GM19467 (cell line): ENCODE results near the gene ELL.
"Not testable (repeated sequence)": the region's sequence is repeated elsewhere in the genome, so short reads cannot be mapped to it uniquely, and the experiment has no call there.

Source experiments
- ATAC-seq: cut with Tn5 transposase; IDR thresholded peaks from one replicate; pipeline ENCODE4 v1.9.1; 2021; ENCODE audit warnings: mild to moderate bottlenecking, moderate library complexity; ENCODE audit not compliant: unreplicated experiment

Gene ELL

DNA sequence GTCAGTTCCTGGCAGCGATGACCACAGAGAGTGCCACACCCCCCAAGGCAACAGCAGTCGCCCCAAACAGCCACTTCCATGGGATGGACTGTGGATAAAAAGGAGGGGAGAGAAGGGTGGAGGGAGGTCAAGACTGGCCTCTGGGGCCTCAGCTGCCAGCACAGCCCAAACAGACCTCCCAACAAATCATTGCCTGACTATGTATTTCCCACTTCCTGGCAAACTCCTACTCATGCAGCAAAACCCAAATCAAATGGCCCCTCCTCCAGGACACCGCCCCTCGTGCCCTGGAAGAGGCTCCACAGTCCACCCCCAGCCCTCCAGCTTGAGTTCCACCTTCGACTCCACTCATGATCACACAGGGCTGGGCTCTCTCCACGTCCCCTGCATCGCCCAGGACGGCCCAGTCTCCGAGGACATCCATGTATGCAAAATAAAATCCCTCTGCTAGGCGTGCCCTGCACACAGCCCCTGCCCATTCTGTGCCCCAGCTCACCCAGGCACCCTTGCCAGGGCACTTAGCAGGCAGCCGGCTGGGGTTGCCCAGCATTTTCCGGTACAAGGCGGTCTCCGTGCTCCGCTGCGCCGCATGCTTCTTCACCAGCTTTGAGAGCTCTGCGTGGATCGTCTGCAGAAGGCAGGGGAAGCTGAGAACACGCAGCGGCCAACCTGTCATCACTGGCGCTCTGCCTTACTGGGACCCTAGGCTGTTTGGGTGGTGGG, 10.5 kb upstream of the ELL start:
- no peak for ATAC-seq

DNA sequence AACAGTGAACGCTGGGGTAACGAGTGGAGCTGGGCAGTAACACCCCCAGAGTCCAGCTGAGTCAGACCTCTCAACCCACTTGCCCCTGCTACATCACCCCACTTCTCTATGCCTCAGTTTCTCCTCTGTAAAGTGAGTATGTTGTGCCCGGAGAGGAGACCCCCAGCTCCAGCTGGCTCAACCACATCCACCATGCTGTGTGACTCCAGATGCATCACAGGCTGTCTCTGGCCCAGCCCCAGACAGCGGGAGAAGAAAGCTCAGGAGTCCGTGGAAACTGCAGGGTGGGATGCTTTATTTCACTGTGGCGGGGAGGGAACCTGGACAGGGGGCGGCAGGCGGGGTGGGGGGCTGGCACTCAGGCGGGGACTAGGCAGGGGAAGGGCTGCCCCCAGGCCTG, 9.6 kb upstream of the ELL start:
- ATAC-seq: no peak

DNA sequence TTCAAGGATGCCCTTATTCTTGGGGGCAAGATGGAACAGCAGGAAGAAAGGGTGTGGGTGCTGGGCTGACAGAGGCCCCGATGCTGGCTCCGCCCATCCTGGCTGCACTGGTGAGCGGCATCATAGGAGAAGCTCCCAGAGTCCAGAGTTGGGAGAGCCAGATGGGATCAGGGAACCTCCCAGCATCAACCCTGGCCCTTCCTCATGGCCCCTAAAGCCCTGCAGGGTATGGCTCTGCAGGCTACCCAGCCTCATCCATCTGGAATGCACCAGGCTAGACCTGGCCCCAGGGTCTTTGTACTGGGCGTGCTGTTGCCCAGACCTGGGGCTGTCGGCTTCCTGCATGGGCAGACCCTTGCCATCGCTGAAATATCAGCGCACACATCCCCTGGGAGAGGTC, 7.9 kb upstream of the ELL start:
- no peak for ATAC-seq

DNA sequence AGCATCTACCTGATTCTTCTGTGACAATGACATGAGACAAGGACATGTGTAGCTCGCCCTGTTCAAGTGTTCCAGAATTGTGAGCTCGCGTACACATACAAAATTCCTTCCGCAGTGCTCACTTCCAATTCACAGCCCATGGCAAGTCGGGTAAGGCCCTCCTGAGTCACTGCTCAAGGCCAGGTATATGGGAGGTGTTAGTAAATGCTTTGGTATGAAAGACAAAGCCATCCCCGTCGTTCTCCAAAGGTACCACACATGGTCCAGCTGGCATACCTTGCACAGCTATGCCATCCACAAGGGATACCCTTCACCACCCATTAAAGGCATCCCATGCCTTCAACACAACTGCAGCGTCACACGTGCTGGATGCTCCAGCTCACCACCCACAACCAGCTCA, 4.4 kb upstream of the ELL start:
- ATAC-seq: no peak

DNA sequence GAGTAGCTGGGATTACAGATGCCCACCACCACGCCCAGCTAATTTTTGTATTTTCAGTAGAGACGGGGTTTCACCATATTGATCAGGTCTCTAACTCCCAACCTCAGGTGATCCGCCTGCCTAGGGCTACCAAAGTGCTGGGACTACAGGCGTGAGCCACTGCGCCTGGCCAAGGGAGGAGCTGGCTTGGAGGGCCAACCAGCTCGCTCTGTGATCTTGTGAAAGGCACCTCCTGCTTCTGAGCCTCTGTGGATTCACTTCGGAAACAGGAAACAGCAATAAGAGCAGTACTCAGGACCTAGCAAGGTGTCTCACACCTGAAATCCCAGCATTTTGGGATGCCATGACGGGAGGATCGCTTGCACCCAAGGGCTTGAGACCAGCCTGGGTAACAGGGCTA, 2.0 kb upstream of the ELL start:
- no peak for ATAC-seq

DNA sequence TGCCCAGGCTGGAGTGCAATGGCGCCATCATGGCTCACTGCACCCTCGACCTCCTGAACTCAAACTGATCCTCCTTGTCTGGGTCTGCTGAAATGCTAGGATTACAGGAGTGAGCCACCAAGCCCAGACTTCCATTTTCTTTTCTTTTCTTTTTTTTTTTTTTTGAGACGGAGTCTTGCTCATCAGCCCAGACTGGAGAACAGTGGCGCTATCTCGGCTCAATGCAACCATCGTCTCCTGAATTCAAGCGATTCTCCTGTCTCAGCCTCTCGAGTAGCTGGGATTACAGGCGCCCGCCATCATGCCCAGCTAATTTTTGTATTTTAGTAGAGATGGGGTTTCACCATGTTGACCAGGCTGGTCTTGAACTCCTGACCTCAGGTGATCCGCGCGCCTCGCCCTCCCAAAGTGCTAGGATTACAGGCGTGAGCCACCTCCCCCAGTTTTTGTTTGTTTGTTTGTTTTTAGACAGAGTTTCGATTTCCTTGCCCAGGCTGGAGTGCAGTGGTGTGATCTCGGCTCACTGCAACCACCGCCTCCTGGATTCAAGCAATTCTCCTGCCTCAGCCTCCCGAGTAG, 1.1 kb upstream of the ELL start:
- ATAC-seq: not testable (repeated sequence)

DNA sequence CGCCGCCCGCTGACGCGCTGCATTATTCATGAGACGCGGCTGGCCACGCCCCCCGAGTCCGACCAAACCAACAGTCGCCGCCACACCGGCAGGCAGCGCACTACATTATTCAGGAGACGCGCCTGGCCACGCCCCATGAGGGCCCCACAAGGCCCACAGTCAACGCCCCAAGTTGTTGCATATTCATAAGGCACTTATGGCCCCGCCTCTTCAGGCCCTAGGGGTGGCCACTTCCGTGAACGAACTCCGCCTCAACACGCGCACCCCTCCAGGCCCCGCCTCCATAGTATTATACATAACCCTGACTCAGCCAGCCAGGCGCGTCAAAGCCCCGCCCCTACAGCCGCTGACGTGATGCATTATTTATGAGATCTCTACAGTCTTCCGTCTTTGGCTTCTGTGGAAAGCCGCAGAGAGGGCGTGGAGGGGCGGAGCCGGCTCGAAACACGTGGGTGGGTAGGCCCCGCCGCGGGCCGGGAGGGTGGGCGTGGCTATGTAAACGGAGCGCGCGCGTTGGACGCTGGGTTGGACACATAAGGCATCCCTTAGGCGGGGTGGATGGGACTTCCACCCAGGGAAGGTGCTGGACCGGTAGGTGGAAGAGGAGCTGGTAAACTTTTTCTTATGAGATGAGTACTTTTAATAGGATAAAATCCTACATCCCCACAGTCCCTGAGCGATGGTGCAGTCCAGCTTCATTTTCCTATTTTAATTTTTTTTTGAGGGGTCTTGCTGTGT, 423 bp upstream of the ELL start:
- ATAC-seq: peak; percentile 81

DNA sequence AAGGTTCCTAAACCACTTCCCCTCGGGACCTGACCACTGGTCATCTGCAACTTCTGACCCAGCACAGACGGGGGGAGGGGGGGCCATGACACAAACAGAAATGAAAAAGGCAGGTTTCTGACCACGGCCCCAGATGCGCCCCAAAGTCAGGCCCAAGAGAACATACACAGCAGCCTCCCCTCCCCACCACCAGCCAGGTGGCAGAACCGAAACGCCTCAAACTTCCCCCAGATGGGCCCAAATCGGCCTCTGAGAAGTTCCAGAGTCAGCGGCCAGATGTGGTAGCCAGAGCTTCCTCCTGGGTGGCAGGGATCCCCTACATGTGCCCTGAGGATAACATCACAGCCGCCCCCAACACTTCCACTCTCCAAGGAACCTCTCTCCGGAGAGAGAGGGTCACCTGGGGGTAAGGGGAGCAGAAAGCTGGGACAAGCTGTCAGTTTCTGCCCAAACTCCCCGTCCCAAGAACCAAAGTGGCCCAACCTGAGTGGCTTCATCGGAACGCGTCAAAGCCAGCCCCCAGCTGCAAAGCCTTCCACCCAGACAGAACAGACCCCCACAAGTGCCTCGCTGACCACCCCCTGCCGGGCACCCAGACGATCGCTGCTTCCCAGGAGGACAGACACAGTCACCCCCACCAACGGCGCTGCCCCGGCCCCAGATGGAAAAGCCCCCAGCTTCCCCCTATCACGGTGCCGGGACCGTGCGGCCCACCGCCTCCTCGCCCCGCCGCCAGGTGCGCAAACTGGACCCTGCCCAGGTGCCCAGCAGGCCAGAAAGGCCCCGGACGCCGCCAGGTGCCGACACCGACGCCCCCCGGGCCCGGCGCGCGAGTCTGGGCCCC, 800 bp downstream of the ELL start:
- ATAC-seq: no peak

DNA sequence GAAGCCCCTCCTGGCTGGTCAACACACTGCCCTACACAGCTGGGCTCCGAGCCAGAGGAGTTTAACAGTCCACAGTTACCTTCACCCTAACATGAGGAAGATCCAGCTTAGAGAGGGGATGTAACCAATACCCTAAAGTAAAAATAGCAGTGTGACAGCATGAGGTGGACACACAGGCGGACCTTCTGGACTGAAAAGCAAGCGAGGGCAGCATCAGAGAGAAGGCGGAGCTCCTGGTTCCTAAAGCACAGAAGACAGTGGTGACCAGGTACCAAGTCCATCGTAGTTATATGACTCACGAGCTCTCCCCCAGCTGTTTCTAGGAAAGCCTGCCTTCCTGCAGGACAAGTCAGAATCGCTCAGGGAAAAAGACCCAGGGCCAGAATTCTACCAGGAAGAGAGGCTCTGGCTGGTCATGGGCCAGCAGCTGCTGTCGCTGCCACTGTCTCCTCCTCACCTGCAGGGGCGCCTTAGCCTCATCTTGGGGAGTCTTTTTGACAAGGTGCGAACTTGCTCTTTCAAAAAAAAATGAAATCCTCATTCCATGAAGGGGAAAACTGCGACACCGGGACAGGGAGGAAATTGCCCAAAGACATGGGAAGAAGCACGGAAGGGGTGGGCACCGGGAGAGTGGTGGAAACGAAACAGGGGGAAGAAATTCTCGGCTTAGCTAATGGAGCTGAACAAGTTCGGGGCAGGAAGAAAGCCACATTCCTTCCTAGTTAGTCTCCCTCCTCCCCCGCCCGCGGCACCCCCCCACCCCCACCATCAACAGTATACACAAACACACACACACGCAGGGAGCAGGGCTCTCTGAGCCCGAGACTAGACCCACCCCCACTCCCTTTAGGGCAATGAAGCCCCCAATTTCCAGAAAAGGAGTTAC, 1.7 kb downstream of the ELL start:
- ATAC-seq: no peak

DNA sequence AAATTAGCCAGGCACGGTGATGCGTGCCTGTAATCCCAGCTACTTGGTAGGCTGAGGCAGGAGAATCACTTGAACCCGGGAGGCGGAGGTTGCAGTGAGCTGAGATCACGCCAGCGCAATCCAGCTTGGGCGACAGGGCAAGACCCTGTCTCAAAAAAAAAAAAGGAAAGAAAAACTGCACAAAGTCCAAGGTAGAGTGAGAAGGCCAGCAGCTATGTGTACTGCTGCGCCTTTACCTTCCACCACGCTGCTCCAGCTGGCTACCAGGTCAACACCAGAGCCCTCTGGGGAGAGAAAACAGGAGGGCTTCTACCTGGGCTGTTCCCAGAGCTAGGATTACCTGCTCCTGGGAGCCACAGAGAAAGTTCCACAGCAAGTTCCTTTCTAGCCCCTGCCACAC, 3.2 kb downstream of the ELL start:
- no peak for ATAC-seq

DNA sequence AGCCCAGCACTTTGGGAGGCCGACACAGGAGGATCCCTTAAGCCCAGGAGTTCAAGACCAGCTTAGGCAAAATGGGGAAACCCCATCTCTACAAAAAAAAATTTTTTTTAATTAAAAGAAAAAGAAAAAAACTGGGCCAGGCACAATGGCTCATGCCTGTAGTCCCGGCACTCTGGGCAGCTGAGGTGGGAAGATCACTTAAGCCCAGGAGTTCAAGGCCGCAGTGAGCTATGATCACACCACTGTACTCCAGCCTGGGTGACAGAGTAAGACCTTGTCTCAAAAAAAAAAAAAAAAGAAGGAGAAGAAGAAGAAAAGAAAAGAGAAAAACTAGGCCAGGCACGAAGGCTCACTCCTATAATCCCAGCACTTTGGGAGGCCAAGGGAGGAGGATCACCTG, 4.3 kb downstream of the ELL start:
- no peak for ATAC-seq

DNA sequence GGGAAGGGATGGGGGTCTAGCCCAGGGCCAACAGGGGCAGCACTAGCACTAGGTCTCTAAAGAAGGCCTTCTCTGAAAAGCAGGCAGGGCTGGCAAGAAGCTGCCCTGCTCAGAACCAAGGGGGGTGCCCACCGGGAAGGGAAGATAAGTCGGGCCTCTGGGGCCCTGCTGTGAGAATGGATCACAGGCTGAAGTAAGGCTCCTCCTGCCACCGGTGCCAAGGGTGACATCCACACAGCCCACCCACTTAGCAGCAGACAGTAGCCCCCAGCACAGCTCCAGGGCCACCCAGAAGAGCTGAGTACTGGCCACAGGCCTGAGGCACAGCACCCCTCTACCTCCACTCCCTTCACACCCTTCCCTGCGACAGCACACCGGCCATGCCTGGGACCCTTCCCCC, 5.9 kb downstream of the ELL start:
- ATAC-seq: no peak

DNA sequence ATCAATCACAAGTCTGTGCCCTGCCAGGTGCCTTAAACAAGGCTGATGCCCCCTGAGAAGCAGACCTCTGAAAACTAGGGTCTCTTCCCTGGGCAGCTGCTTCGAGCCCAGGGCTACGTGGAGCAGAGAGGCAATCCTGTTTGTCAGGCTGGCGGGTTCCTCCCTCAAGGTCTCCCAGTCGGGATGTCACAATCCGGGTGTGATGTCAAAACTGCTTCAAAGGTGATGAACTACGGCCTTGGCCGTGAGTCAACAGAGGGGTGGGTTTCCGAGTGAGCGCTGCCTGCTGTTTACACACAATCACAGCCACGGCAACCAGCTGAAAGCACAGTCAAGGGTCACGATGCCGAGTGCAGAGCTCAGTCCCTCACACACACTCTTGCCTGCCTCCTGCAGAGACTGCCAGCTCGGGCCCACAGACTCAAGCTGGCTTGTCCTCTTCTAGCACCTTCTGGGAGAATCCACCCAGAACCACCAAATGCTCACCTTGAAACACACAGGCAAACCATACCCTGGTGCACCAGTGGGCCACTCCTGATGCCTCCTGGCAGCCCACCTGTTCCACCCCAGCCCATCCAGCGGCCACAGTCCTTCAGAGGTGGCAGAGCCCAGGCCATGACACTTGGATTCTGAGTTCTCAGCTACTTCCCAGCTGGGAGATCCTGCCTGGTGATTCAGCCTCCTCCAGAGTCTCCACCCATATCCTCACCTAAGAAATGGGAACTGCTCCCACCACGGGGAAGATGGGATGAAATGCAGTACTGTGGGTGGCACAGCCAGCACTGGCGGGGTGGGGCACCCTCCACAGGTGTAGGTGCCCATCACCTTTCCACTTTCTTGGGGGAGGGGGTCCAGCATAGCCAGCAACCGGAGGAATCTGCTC, 6.8 kb downstream of the ELL start:
- no peak for ATAC-seq

DNA sequence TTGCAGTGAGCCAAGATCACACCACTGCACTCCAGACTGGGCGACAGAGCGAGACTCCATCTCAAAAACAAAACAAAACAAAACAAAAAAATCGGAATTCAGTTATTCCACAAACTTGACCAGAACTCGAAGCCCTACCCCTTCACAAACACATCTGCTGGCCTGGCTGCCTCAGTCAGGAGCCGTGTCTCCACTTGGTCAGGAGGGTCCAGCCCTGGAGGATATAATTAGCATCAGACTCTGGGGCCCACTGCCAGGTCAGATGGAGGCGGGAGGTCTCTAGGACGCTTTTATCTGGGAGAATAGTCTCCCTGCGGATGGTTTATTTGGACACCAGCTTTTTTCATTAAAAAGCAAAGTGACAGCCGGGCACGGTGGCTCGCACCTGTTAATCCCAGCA, 8.0 kb downstream of the ELL start:
- no peak for ATAC-seq

DNA sequence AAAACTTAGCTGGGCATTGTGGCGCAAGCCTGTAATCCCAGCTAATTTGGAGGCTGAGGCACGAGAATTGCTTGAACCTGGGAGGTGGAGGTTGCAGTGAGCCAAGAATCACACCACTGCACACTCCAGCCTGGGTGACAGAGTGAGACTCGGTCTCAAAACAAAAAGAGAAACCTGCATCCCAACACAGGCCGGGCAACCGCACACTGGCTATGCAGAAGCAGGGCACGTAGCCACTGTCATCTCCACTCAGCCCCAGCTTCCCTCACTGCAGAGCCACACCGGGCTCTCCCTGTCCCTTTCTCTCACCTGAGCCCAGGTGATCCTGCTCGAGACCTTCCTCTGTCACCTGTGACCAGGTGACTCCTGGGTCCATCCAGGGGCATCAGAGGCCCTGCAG, 11.7 kb downstream of the ELL start:
- no peak for ATAC-seq

DNA sequence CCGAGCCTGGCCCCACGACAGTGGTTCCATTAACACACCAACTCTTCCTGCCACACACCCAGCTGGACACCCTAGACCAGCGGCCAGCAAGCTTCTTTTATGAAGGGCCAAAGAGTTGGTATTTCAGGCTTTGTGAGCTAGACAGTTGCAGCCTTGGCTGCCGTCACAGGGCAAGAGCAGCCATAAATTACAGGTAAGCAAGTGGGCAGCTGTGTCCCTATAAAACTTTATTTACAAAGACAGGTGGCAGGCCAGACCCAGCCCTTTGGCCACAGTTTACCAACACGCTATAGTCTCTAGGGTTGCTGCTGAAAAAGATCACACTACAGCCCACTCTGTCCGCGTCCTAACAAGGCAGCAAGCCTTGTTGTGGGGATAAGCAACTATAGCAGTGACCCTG, 13.3 kb downstream of the ELL start:
- no peak for ATAC-seq

DNA sequence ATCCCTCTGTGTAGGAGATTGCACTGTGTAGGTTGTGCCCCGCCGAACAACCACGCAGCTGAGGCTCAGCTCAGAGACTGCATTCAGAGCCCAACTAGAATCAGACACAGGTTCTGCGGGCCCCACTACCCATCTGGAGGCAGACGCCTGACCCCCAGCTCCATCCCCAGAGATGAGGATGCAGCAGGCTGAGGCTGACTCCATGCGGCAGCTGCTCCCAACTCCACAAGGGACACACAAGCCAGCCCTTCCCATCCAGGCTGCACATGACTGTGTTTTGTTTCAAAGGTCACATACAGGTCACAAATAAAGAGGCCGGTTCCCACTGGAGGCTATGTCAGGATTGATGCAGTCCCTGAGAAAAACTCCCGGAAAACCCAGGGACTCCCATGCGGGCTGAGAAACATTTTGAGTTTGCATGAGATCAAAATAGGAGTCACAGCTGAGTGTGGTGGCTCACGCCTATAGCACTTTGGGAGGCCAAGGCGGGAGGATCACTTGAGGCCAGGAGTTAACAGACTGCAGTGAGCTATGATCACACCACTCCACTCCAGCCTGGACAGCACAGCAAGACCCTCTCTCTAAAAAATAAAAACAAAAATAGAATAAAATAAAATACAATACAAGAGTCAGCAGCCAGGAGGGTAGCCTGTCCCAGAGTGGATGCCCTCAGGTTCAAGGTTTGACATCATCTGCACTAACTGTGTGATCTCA, 14.0 kb downstream of the ELL start:
- ATAC-seq: no peak

DNA sequence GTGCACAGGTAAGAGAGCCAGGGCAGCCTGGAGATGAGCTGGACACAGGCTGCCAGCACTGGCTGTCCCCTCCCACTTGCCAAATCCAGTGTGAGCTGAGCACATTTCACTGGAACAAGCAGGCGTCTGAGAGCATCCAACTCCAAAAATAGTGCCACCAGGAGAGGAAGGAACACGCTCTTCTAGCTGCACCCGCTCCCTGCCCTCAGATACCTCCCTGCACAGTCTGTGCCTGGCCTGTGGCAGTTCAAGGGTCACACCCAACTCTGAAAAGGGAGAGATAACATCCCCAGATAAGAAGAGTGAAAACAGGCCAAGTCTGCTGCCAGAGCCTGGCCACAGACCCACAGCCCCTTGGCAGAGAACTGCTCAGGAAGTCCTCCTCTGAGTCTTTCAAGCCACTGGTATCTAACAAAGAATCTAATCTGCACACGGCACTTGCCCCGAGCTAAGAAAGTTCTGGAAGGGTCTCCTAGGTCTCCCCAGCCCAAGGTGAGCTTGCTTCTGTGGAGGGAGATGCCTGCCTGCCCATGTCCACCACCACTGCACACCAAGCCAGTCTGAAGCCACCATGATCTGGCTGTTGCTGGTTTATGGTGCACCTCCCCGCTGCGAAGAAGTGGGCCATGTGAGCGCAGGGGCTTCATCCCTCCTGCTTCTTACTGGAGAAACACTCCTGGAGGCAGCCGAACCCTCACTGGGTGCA, 14.7 kb downstream of the ELL start:
- ATAC-seq: no peak
